ENCODE data around the gene ZNF609.

The ZNF609 gene

GRCh38 chr15:64503197-64503596 is 42.8 kb downstream of the ZNF609 start:
- DNase-seq: peak; percentile 17

- DNase-seq: peak; percentile 11
These were observed 43.3 kb downstream of the ZNF609 start for GRCh38 chr15:64503640-64504039.

- DNase-seq: peak; percentile 21
These were observed 47.0 kb downstream of the ZNF609 start for GRCh38 chr15:64507293-64507802.

- no peak for DNase-seq
These were observed 47.5 kb downstream of the ZNF609 start for GRCh38 chr15:64507845-64508244.

GRCh38 chr15:64513823-64514222 is 53.4 kb downstream of the ZNF609 start:
- no peak for DNase-seq

- DNase-seq: no peak
These were observed 54.8 kb downstream of the ZNF609 start for GRCh38 chr15:64515196-64515595.

GRCh38 chr15:64515825-64516224 is 55.4 kb downstream of the ZNF609 start:
- DNase-seq: no peak

- no peak for DNase-seq
These were observed 59.5 kb downstream of the ZNF609 start for GRCh38 chr15:64519897-64520296.

GRCh38 chr15:64521201-64521600 is 60.8 kb downstream of the ZNF609 start:
- DNase-seq: no peak

- no peak for DNase-seq
These were observed 61.4 kb downstream of the ZNF609 start for GRCh38 chr15:64521726-64522164.

- no peak for DNase-seq
These were observed 61.9 kb downstream of the ZNF609 start for GRCh38 chr15:64522226-64522823.

GRCh38 chr15:64523240-64523639 is 62.9 kb downstream of the ZNF609 start:
- no peak for DNase-seq

- DNase-seq: no peak
These were observed 64.4 kb downstream of the ZNF609 start for GRCh38 chr15:64524778-64525177.

GRCh38 chr15:64525828-64526530 is 65.6 kb downstream of the ZNF609 start:
- DNase-seq: no peak

GRCh38 chr15:64527263-64527984 is 67.0 kb downstream of the ZNF609 start:
- DNase-seq: no peak

GRCh38 chr15:64528871-64529270 is 68.5 kb downstream of the ZNF609 start:
- no peak for DNase-seq

- no peak for DNase-seq
These were observed 70.1 kb downstream of the ZNF609 start for GRCh38 chr15:64530472-64530871.

- no peak for DNase-seq
These were observed 70.5 kb downstream of the ZNF609 start for GRCh38 chr15:64530918-64531317.

GRCh38 chr15:64532521-64533315 is 72.3 kb downstream of the ZNF609 start:
- no peak for DNase-seq

GRCh38 chr15:64535460-64536243 is 75.3 kb downstream of the ZNF609 start:
- no peak for DNase-seq

- peak; percentile 78 for DNase-seq
These were observed 76.0 kb downstream of the ZNF609 start for GRCh38 chr15:64536244-64536836.

- DNase-seq: no peak
These were observed 81.7 kb downstream of the ZNF609 start for GRCh38 chr15:64542091-64542490.
